Skeletal muscle cell (primary cell): ENCODE results near the gene ABRAXAS1.

ENCODE experiments used
- DNase-seq: peaks from one replicate; pipeline ENCODE4 v3.0.0-alpha.2; 2010; ENCODE audit warnings: low read depth
- H3K4me3 ChIP-seq: 2 replicates; pipeline ENCODE4 v1.5.1; 2011; ENCODE audit warnings: low read depth, mild to moderate bottlenecking, control low read depth, low read length, moderate library complexity

ABRAXAS1 gene

GRCh38 chr4:83455281-83456183, 29.4 kb downstream of the ABRAXAS1 start, which contains the start of the genes HELQ and MRPS18C:
HELQ (minus strand) TSS chr4:83455823; CDS start chr4:83455693, 130 bp downstream.
MRPS18C (plus strand) TSS chr4:83456058; CDS start chr4:83456078, 20 bp downstream.
- peak within 1 kb of the TSS; percentile 97 for H3K4me3 ChIP-seq
- peak; percentile 97 for DNase-seq

- DNase-seq, result no peak
- H3K4me3 ChIP-seq, result peak overlapping the region; percentile 97
These were observed 30.2 kb downstream of the ABRAXAS1 start for GRCh38 chr4:83454686-83455085.

GRCh38 chr4:83449009-83449408, 35.9 kb downstream of the ABRAXAS1 start:
- no peak for DNase-seq
- H3K4me3 ChIP-seq, result no peak overlapping the region

GRCh38 chr4:83440899-83441298, 44.0 kb downstream of the ABRAXAS1 start:
- H3K4me3 ChIP-seq, result no peak overlapping the region
- no peak for DNase-seq

GRCh38 chr4:83440148-83440814, 44.6 kb downstream of the ABRAXAS1 start:
- DNase-seq, result no peak
- H3K4me3 ChIP-seq, result no peak overlapping the region

- no peak for DNase-seq
- H3K4me3 ChIP-seq, result no peak overlapping the region
These were observed 46.2 kb downstream of the ABRAXAS1 start for GRCh38 chr4:83438719-83439118.

GRCh38 chr4:83436680-83437079, 48.2 kb downstream of the ABRAXAS1 start:
- no peak for DNase-seq
- no peak overlapping the region for H3K4me3 ChIP-seq

- H3K4me3 ChIP-seq, result no peak overlapping the region
- DNase-seq, result no peak
These were observed 53.7 kb downstream of the ABRAXAS1 start for GRCh38 chr4:83431200-83431599.

GRCh38 chr4:83418211-83418610, 66.7 kb downstream of the ABRAXAS1 start:
- no peak overlapping the region for H3K4me3 ChIP-seq
- no peak for DNase-seq

GRCh38 chr4:83417566-83417965, 67.3 kb downstream of the ABRAXAS1 start:
- no peak for DNase-seq
- no peak overlapping the region for H3K4me3 ChIP-seq

- DNase-seq, result no peak
These were observed 71.2 kb downstream of the ABRAXAS1 start for GRCh38 chr4:83413676-83414075.

More at GRCh38 chr4:83413676-83414075, 71.2 kb downstream of the ABRAXAS1 start:
- no peak overlapping the region for H3K4me3 ChIP-seq
